CD4-positive, alpha-beta T cell treated with Interleukin-17A for 1 hour (primary cell): Measurements from ENCODE around the gene DNAJC3.
"Not testable (repeated sequence)": the region's sequence is repeated elsewhere in the genome, so short reads cannot be mapped to it uniquely, and the experiment has no call there.

Experiments
- DNase-seq: peaks from one replicate; pipeline ENCODE4 v3.0.0-alpha.2; 2020

The DNAJC3 gene

GRCh38 chr13:95716231-95716630 is 39.3 kb downstream of the DNAJC3 start:
- no peak for DNase-seq

- DNase-seq = no peak
These were observed 45.3 kb downstream of the DNAJC3 start for GRCh38 chr13:95722241-95722640.

DNA sequence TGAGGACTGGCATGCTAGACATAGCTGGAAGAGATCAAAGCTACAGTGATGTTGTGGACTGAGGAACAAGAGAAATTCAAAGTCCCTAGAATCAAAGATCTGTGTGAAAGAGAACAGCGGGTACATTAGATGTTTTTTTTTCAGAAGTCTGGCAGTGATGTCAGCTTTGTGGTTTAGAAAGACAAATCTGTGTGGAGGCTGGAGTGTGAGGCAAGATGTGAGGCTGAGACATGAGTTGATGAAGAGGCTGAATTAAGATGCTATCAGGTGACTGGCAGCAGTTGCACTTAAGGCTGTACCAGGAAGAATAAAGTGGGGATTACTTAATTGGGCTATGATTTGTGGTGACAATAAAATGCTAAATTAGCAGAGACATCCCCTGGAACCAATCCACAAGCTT is 46.5 kb downstream of the DNAJC3 start:
- no peak for DNase-seq

DNA sequence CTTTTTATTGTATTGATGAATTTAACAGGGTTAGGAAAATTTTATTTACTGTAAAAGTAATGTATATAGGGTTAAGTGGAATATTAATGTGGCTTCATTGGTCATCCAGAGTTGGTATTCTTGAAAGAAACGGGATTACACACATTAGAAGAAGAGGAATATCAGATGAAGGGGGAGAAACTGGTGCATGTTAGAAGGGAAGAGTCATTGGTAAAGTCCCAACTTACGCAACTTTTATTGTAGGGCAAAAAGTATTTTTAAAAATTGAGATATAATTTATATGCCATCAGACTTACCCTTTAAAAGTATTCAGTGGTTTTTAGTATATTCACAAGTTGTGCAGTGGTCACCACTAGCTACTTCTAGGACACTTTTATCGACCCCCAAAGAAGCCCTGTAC is 47.3 kb downstream of the DNAJC3 start:
- DNase-seq = no peak

GRCh38 chr13:95726876-95727275 is 49.9 kb downstream of the DNAJC3 start:
- no peak for DNase-seq

GRCh38 chr13:95728957-95729356 is 52.0 kb downstream of the DNAJC3 start:
- DNase-seq = no peak

DNA sequence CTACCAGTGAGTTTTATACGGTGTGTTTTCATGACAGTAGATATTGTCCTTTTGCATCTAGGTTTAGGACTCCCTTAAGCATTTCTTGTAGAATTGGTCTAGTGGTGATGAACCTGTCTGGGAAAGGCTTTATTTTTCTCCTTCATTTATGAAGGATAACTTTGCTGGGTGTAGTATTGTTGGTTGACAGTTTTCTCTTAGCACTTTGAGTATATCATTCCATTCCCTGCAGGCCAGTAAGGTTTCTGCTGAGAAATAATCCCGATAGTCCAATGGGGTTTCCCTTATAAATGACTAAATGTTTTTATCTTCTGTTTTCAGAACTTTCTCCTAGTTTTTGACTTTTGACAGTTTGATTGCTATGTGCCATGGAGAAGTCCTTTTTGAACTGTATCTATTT is 57.2 kb downstream of the DNAJC3 start:
- DNase-seq = no peak

GRCh38 chr13:95740071-95740978 is 63.4 kb downstream of the DNAJC3 start:
- not testable (repeated sequence) for DNase-seq

- no peak for DNase-seq
These were observed 64.0 kb downstream of the DNAJC3 start for GRCh38 chr13:95740979-95741320.

GRCh38 chr13:95741584-95742563 is 64.9 kb downstream of the DNAJC3 start:
- no peak for DNase-seq

- DNase-seq = no peak
These were observed 66.3 kb downstream of the DNAJC3 start for GRCh38 chr13:95743192-95743591.

- DNase-seq = no peak
These were observed 68.3 kb downstream of the DNAJC3 start for GRCh38 chr13:95745289-95745688.

DNA sequence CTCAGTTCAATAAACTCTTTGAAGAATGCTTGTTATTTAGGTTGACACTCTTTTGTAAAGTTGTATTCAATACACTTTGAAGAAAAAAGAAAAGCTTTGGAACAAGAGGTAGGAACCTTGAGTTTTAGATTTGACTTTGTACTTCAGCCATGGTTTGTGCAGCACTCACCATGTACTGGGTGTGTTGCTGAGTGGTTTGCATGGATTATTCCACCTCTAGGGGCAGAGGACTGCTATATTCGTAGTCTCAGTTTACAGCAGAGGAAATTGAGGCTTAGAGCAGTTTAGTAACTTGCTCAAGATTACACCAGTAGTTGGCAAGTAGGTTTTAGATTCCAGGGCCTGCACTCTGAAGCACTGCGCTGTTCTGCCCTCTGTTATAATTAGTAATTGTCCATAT is 68.8 kb downstream of the DNAJC3 start:
- DNase-seq = no peak

DNA sequence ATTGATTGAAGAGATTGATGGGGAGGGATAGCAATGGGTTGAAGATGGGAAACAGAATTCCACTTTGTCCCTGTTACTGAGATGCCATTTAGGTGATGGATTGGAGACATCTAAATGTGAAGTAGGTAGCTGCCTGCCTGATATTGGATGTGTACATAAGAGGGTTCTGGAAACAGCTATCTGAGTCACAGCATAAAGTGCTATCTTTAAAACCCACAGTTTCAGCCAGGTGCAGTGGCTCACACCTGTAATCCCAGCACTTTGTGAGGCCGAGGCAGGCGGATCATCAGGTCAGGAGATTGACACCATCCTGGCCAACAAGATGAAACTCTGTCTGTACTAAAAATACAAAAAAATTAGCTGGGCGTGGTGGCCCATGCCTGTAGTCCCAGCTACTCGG is 72.6 kb downstream of the DNAJC3 start:
- DNase-seq = no peak

DNA sequence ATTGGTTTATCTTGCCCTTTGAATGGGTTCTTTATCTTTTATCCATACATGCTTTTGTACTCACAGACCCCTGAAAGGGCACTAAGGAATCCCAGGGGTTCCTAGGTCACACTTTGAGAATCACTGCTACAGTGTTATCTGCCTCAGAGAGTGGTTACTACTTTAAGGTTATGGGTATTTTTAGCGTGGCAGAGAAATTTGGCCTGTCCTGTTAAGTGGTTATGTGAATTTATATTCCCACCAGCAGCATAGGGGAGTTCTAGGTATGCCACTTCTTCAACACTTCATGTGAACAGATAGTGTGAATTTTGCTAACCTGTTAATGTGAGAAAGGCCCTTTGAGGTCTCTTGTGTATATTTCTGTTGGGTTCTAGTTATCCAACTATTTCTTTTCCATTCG is 75.7 kb downstream of the DNAJC3 start:
- DNase-seq = no peak

DNA sequence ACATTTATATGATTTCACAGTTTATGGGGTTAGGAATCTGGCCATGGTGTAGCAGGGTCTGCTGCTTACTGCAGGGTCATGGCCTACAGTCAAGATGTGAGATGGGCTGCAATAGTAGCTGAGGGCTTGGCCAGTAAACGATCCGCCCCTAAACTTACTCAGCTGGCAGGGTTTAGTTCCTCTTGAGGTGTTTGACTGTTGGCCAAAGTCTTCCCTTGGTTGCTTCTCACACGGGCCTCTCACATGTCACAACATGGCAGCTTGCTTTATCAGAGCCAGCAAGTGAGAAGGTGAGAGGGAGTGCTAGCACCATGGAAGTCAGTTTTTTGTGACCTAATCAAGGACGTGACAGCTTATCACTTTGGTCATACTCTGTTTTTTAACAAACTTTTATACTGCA is 77.1 kb downstream of the DNAJC3 start:
- no peak for DNase-seq

- DNase-seq = no peak
These were observed 79.1 kb downstream of the DNAJC3 start for GRCh38 chr13:95756072-95756471.

DNA sequence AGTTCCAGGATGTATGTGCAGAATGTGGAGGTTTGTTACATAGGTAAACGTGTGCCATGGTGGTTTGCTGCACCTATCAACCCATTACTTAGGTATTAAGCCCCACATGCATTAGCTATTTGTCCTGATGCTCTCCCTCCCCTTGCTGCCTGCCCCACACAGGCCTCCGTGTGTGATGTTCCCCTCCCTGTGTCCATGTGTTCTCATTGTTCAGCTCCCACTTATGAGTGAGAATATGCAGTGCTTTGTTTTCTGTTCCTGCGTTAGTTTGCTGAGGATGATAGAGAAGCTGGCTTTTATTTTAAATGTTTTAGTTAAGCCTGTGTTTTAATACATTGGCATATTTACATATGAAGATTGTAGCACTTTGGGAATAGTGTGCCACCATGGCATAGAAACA is 85.7 kb downstream of the DNAJC3 start:
- not testable (repeated sequence) for DNase-seq

- DNase-seq = no peak
These were observed 86.7 kb downstream of the DNAJC3 start for GRCh38 chr13:95763601-95764000.

DNA sequence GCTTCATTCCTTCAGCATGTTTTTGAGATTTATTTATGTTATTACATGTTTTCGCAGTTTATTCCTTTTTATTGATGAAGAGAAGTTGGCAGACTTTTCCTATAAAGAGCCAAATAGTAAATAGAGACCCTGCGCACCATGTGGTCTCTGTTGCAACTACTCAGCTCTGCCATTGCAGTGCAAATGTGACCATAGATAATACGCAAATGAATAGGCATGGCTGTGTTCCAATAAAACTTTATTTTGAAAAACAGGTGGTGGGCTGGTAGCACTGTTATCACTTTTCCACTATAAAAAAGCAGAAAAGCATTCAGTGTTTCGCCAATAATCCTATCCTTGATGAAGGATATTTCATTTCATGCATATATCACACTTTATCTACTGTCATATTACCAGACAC is 95.0 kb downstream of the DNAJC3 start:
- DNase-seq = no peak

GRCh38 chr13:95779522-95779921 is 102.6 kb downstream of the DNAJC3 start:
- DNase-seq = no peak

GRCh38 chr13:95781016-95781415 is 104.1 kb downstream of the DNAJC3 start:
- no peak for DNase-seq

DNA sequence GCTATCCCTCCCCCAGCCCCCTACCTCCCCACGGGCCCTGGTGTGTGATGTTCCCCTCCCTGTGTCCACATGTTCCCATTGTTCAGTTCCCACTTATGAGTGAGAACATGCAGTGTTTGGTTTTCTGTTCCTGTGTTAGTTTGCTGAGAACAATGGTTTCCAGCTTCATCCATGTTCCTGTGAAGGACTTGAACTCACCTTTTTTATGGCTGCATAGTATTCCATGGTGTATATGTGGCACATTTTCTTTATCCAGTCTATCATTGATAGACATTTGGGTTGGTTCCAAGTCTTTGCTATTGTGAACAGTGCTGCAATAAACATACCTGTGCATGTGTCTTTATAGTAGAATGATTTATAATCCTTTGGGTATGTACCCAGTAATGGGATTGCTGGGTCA is 105.0 kb downstream of the DNAJC3 start:
- DNase-seq = not testable (repeated sequence)

- no peak for DNase-seq
These were observed 106.8 kb downstream of the DNAJC3 start for GRCh38 chr13:95783747-95784146.
